Epithelial cell of proximal tubule (primary cell): ENCODE data around the gene TRPC1. TPM values are rescaled to one million over a fixed set of nuclear protein-coding genes. Genes with fewer than 3 reads are reported as not detected.
A peak's percentile ranks its signal among the peaks of the same experiment; 100 is the strongest.

Source experiments
- DNase-seq: peaks from one replicate; pipeline ENCODE4 v3.0.0-alpha.2; 2011; ENCODE audit warnings: low read depth
- H3K4me3 ChIP-seq: 2 replicates; pipeline ENCODE4 v1.5.1; 2011; ENCODE audit warnings: low read depth, mild to moderate bottlenecking, low read length
- CTCF ChIP-seq: conservative IDR thresholded peaks from 2 replicates; pipeline ENCODE4 v1.5.1; 2012; ENCODE audit warnings: low read depth, mild to moderate bottlenecking, low read length
- total RNA-seq: library from RNA; depleted of rRNA; stranded (reverse); fragments of >200 nt; gene quantifications from 2 replicates; pipeline ENCODE4 v1.2.3, GENCODE V29; 2015

The TRPC1 gene
- total RNA-seq, 1 donor from 2014 or later, result 20.0 TPM

- no peak overlapping the region for H3K4me3 ChIP-seq
- no peak for DNase-seq
- no peak for TF ChIP-seq CTCF
These were observed 77.9 kb downstream of the TRPC1 start for GRCh38 chr3:142801746-142802145.

- no peak for DNase-seq
- no peak for TF ChIP-seq CTCF
- no peak overlapping the region for H3K4me3 ChIP-seq
These were observed 79.1 kb downstream of the TRPC1 start for GRCh38 chr3:142802891-142803290.

GRCh38 chr3:142808103-142808917 lies 84.5 kb downstream of the TRPC1 start:
- no peak for TF ChIP-seq CTCF
- DNase-seq, result peak; percentile 4
- H3K4me3 ChIP-seq, result no peak overlapping the region

GRCh38 chr3:142809259-142809658 lies 85.4 kb downstream of the TRPC1 start:
- H3K4me3 ChIP-seq, result no peak overlapping the region
- TF ChIP-seq CTCF, result no peak
- DNase-seq, result no peak

- no peak for TF ChIP-seq CTCF
- H3K4me3 ChIP-seq, result no peak overlapping the region
- DNase-seq, result no peak
These were observed 92.0 kb downstream of the TRPC1 start for GRCh38 chr3:142815803-142816202.

- no peak overlapping the region for H3K4me3 ChIP-seq
- no peak for DNase-seq
- TF ChIP-seq CTCF, result no peak
These were observed 93.5 kb downstream of the TRPC1 start for GRCh38 chr3:142817356-142817755.

- H3K4me3 ChIP-seq, result no peak overlapping the region
- TF ChIP-seq CTCF, result no peak
- no peak for DNase-seq
These were observed 94.1 kb downstream of the TRPC1 start for GRCh38 chr3:142817897-142818296.
